ACC112 (cell line): ENCODE measurements around the gene PTPRN2.
"Not testable (repeated sequence)": the region's sequence is repeated elsewhere in the genome, so short reads cannot be mapped to it uniquely, and the experiment has no call there.

Experiments used
- H2AFZ ChIP-seq: fragments of 200-600 bp; sonication (generic); one replicate; pipeline ENCODE4 v1.6.0; 2017; ENCODE audit warnings: antibody characterized with exemption, low read length; ENCODE audit not compliant: unreplicated experiment
- H3K27ac ChIP-seq: fragments of 200-600 bp; sonication (generic); 2 replicates; pipeline ENCODE4 v1.5.1; 2014; ENCODE audit warnings: low read depth, mild to moderate bottlenecking, antibody characterized with exemption, low read length, moderate library complexity
- H3K27me3 ChIP-seq: fragments of 200-600 bp; sonication (generic); 2 replicates; pipeline ENCODE4 v1.6.1; 2014; ENCODE audit warnings: mild to moderate bottlenecking, antibody characterized with exemption, low read length, moderate library complexity, mixed read lengths; ENCODE audit not compliant: insufficient read depth
- H3K36me3 ChIP-seq: fragments of 200-600 bp; sonication (generic); 2 replicates; pipeline ENCODE4 v1.6.1; 2016; ENCODE audit warnings: mild to moderate bottlenecking, antibody characterized with exemption, low read length, moderate library complexity, mixed read lengths; ENCODE audit not compliant: insufficient read depth
- H3K4me1 ChIP-seq: fragments of 200-600 bp; sonication (generic); one replicate; pipeline ENCODE4 v1.6.1; 2016; ENCODE audit warnings: low read length, mixed read lengths; ENCODE audit not compliant: insufficient read depth, unreplicated experiment, control insufficient read depth
- H3K4me3 ChIP-seq: fragments of 200-600 bp; sonication (generic); 2 replicates; pipeline ENCODE4 v1.5.1; 2014; ENCODE audit warnings: mild to moderate bottlenecking, low read depth, low read length
- H3K79me2 ChIP-seq: fragments of 200-600 bp; sonication (generic); one replicate; pipeline ENCODE4 v1.6.0; 2016; ENCODE audit warnings: low read length; ENCODE audit not compliant: control insufficient read depth, unreplicated experiment, insufficient read depth

Gene PTPRN2

DNA sequence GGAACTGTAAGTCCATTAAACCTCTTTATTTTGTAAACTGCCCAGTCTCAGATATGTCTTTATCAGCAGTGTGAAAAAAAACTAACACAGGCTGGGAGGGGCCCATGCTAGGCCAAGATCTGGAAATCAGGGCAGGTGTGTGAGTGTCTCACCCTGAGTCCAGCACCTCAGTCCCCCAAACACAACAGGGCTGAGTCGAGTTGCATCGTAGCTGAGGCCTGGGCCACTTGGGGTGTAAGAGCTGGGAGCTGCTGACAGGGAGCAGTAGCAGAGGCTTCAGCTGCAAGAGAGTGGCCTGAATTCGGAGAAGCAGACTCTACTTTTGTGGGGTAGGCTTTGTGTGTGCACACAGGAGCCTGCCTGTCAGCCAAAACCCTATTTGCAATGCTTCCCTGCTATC is 553.1 kb downstream of the PTPRN2 start:
- Histone ChIP-seq H3K36me3 (no peaks in the 10 kb centered on the region), H3K4me1 (no peaks in the 10 kb centered on the region), H2AFZ (no peak overlapping the region), H3K4me3 (no peak overlapping the region), H3K27me3 (no peaks in the 10 kb centered on the region), H3K27ac (no peak overlapping the region), H3K79me2 (no peaks in the 10 kb centered on the region)

DNA sequence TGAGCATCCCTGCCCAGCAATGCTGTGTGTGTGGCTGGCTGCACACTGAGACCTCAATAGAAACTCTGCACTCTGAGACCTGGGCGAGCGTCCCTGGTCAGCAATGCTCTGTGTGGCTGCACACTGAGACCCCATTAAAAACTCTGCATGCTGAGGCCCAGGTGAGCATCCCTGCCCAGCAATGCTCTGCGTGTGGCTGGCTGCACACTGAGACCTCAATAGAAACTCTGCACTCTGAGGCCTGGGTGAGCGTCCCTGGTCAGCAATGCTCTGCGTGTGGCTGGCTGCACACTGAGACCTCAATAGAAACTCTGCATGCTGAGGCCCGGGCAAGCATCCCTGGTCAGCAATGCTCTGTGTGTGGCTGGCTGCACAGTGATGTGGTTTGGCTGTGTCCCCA is 553.7 kb downstream of the PTPRN2 start:
- not testable (repeated sequence) for H3K27me3 ChIP-seq, H3K4me3 ChIP-seq, H3K4me1 ChIP-seq, H2AFZ ChIP-seq, H3K27ac ChIP-seq, H3K36me3 ChIP-seq, H3K79me2 ChIP-seq

DNA sequence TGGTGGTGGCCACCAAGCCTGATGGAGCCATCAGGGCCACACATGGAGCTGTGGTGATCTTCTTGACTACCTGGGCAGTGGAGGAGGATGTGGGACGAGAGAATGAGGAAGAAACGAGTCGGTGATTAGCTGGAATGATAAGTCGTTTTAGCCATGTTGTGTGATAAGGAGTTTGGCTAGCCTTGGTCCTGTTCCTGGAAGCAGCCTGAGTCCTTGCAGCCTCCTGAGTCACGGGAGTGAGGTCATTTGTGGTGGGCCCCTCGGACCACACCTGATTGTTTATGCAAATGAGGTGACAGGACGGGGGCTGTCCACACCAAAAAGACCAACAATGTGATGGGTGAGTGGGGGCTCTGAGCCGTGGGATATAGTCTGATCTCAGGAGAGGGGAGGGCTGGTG is 554.4 kb downstream of the PTPRN2 start:
- H3K27me3 ChIP-seq: no peaks in the 10 kb centered on the region
- H3K4me1 ChIP-seq: no peaks in the 10 kb centered on the region
- H2AFZ ChIP-seq: no peak overlapping the region
- no peak overlapping the region for H3K27ac ChIP-seq
- no peaks in the 10 kb centered on the region for H3K79me2 ChIP-seq
- H3K4me3 ChIP-seq: no peak overlapping the region
- H3K36me3 ChIP-seq: no peaks in the 10 kb centered on the region

DNA sequence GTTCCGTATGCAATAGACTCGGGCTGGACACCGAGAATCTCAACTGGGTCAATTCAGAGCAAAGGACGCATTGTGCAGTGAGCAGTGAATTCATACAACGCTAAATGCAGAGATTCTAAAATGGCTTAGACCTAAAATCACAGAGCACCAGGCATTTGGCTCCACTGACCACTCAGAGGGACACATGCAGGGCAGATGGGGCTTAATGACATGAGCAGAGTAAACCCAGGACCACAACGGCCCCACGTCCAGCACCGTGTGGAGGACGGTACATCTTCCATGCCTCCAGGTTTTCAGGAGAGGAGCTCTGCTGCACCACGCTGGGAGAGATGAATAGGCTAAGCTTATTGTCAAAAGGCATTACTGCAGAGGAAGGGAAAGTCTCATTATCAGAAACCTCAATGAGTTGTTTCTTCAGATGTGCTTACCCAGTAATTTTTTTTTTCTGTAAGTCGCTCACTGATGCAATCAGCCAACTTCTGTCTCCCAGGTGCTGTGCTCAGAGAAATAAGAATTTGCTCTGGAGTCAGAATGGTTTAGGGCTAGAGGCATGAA is 555.0 kb downstream of the PTPRN2 start:
- no peak overlapping the region for H2AFZ ChIP-seq
- no peak overlapping the region for H3K4me3 ChIP-seq

DNA sequence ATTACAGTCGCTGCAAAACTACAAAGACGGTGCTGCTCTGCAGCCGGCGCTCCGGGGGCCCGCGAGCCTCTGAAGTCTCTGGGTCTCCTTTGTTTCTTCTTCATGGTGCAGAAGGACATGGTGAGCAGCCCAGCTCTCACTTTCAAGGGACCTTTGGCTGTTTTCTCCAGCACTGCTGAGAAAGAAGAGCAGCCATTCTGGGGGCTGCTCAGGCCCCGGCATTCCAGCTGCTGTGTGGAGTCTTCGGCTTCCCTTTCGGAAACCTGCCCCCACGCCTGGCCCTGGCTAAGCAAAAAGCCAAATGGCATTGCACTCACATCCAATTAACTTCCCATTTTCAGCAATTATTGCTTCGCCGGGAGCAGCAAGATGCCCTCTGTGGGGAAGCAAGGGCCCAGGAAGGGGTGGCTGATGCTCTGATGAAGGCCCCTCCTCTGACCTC is 555.7 kb downstream of the PTPRN2 start:
- Histone ChIP-seq H2AFZ (no peak overlapping the region), H3K27ac (no peak overlapping the region), H3K27me3 (no peaks in the 10 kb centered on the region), H3K36me3 (no peaks in the 10 kb centered on the region), H3K4me3 (no peak overlapping the region), H3K4me1 (no peaks in the 10 kb centered on the region), H3K79me2 (no peaks in the 10 kb centered on the region)

More for the DNA sequence above, 555.0 kb downstream of the PTPRN2 start:
- Histone ChIP-seq H3K79me2 (no peaks in the 10 kb centered on the region), H3K27me3 (no peaks in the 10 kb centered on the region), H3K4me1 (no peaks in the 10 kb centered on the region), H3K36me3 (no peaks in the 10 kb centered on the region), H3K27ac (no peak overlapping the region)

DNA sequence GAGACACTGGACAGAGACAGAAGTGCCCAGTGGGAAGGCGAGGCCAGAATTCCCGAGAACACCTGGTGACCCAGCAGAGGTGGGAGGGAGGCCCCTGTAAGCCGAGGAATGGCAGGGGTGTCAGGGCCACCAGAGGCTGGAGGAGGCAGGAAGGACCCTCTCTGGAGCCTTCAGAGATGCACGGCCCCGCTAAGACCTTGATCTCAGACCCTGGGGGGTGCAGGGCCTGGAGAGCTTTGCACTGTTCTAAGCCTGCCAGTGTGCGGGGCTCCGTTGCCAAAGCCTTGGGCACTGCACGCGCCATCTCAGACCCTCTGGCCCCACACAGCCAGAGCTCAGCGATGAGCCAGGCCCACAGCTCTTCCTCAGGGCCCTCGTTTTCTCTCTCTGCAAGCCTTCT is 557.1 kb downstream of the PTPRN2 start:
- Histone ChIP-seq H3K27me3 (no peaks in the 10 kb centered on the region), H2AFZ (no peak overlapping the region), H3K4me1 (no peaks in the 10 kb centered on the region), H3K27ac (no peak overlapping the region), H3K79me2 (no peaks in the 10 kb centered on the region), H3K4me3 (no peak overlapping the region), H3K36me3 (no peaks in the 10 kb centered on the region)

DNA sequence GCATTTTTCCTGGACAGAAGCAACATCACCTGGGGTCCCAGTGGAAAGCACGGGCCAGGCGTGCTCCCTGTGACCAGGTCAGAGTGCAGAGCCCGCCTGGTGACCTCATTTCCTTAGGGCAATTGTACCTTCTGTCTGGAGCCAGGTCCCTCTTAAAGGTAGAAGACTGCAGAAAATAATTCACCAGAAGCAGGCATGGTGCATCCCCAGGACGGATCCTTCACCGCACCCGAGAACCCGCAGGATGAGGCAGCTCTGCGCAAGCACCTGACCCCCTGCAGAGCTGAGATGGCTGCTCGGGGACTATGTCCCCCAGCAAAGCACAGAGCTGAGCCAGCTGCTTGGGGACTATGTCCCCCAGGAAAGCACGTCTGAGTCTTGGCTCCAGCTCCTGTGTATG is 557.6 kb downstream of the PTPRN2 start:
- Histone ChIP-seq H3K4me3 (no peak overlapping the region), H3K27ac (no peak overlapping the region), H2AFZ (no peak overlapping the region), H3K79me2 (no peaks in the 10 kb centered on the region), H3K36me3 (no peaks in the 10 kb centered on the region), H3K4me1 (no peaks in the 10 kb centered on the region), H3K27me3 (no peaks in the 10 kb centered on the region)

DNA sequence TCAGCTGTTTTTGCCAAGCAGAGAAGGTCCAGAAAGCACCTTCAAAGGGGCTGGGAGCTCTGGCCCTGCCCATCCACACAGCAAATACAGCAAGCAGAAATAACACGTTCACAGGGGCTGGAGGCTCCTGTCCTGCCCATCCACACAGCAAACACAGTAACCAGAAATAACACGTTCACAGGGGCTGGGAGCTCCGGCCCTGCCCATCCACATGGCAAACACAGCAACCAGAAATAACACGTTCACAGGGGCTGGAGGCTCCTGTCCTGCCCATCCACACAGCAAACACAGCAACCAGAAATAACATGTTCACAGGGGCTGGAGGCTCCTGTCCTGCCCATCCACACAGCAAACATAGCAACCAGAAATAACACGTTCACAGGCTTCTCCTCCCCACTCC is 558.1 kb downstream of the PTPRN2 start:
- Histone ChIP-seq H3K79me2 (no peaks in the 10 kb centered on the region), H3K4me1 (no peaks in the 10 kb centered on the region), H3K27ac (no peak overlapping the region), H3K27me3 (no peaks in the 10 kb centered on the region), H2AFZ (no peak overlapping the region), H3K4me3 (no peak overlapping the region), H3K36me3 (no peaks in the 10 kb centered on the region)

DNA sequence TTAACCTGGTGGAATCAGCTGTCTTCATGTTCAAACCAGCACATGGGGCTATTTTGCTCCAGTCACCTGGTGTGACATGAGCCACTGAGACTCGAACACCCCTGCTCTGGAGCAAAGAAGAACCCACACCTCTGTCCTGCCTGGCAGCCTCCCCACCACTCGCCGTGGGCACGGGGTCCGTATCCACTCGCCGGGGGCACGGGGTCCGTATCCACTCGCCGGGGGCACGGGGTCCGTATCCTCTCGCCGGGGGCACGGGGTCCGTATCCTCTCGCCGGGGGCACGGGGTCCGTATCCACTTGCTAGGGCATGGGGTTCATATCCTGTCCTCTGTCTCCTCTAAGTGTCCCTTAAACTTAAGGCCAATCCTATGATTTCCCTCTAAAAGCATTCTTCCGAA is 558.7 kb downstream of the PTPRN2 start:
- no peak overlapping the region for H2AFZ ChIP-seq
- no peaks in the 10 kb centered on the region for H3K4me1 ChIP-seq
- H3K79me2 ChIP-seq: no peaks in the 10 kb centered on the region
- no peaks in the 10 kb centered on the region for H3K36me3 ChIP-seq
- no peak overlapping the region for H3K4me3 ChIP-seq
- no peak overlapping the region for H3K27ac ChIP-seq
- H3K27me3 ChIP-seq: no peaks in the 10 kb centered on the region

DNA sequence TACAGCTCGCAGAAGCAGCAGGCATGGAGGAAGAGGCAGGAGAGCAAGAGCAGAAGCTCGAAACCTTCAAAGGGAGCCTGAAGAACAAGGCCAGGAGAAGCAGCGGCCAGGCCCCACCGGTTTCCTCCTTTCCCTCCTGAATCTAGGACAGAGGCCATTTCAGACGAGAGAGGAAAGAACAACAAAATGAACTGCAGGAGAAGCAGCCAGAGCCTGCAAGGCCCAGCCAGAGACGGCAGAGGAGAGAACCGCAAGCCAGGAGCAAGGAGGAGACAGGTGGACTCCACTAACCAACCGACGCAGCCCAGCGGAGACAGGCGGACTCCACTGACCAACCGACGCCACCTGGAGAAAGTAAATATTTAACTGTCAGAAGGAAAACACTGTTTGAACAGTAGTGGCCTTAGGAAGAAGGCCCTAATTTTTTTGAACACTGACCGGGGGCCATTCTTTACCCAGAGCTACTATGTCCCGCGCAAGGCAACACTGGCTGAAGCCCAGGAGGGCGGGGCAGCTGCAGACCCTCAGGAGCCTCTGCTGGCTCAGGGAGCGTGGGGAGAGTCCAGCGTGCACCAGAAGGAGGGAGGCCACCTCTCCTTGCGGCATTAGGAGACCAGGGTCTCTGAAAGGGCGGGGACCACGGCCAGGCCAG is 559.2 kb downstream of the PTPRN2 start:
- H3K79me2 ChIP-seq: no peaks in the 10 kb centered on the region
- no peak overlapping the region for H3K27ac ChIP-seq
- no peaks in the 10 kb centered on the region for H3K36me3 ChIP-seq
- H3K4me3 ChIP-seq: no peak overlapping the region
- H3K4me1 ChIP-seq: no peaks in the 10 kb centered on the region
- H2AFZ ChIP-seq: no peak overlapping the region
- no peaks in the 10 kb centered on the region for H3K27me3 ChIP-seq

DNA sequence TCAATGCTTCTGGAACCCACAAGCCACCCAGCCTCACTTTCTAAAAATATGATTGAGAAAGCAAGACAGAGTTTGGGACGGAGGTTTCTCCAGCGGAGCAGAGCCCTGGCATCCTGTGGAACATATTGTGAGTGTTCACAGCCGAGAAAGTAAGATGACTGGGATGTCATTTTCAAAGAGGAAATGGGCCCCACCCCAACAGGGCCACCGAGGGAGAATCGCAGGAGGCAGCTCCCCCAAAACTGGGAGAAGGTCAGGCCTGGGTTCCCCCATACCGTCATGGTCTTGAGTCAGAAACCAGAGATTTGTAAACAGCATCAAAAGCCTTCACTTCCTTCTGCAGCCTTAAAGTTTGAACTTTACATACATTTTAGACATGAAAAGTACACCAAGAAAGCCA is 560.0 kb downstream of the PTPRN2 start:
- Histone ChIP-seq H3K27me3 (no peaks in the 10 kb centered on the region), H3K36me3 (no peaks in the 10 kb centered on the region), H3K4me3 (no peak overlapping the region), H3K27ac (no peak overlapping the region), H3K4me1 (no peaks in the 10 kb centered on the region), H3K79me2 (no peaks in the 10 kb centered on the region), H2AFZ (no peak overlapping the region)
